AG08396 (cell line): Measurements from ENCODE around the gene PKHD1.

Experiments used
- DNase-seq: peaks from one replicate; pipeline ENCODE4 v3.0.0; 2012; ENCODE audit warnings: low spot score, mixed read lengths

PKHD1 gene

GRCh38 chr6:52087498-52087999 is at the start of gene PKHD1:
Gene PKHD1 (minus strand): TSS chr6:52087613. CDS start chr6:52084933, 2,680 bp downstream.
- peak; percentile 6 for DNase-seq

GRCh38 chr6:52136934-52137467 is 49.6 kb upstream of the PKHD1 start:
- DNase-seq: no peak

GRCh38 chr6:52136055-52136454 is 48.6 kb upstream of the PKHD1 start:
- no peak for DNase-seq

GRCh38 chr6:52135217-52135616 is 47.8 kb upstream of the PKHD1 start:
- no peak for DNase-seq

- no peak for DNase-seq
Observed at GRCh38 chr6:52134011-52134410, 46.6 kb upstream of the PKHD1 start.

GRCh38 chr6:52133324-52133723 is 45.9 kb upstream of the PKHD1 start:
- no peak for DNase-seq

- DNase-seq: no peak
Observed at GRCh38 chr6:52132292-52132691, 44.9 kb upstream of the PKHD1 start.

GRCh38 chr6:52130440-52130839 is 43.0 kb upstream of the PKHD1 start:
- DNase-seq: no peak

- DNase-seq: no peak
Observed at GRCh38 chr6:52127957-52128356, 40.5 kb upstream of the PKHD1 start.

- no peak for DNase-seq
Observed at GRCh38 chr6:52126231-52126630, 38.8 kb upstream of the PKHD1 start.

GRCh38 chr6:52125572-52125971 is 38.2 kb upstream of the PKHD1 start:
- DNase-seq: no peak

GRCh38 chr6:52125139-52125538 is 37.7 kb upstream of the PKHD1 start:
- no peak for DNase-seq

GRCh38 chr6:52124126-52125121 is 37.0 kb upstream of the PKHD1 start:
- DNase-seq: no peak

GRCh38 chr6:52123251-52123650 is 35.8 kb upstream of the PKHD1 start:
- no peak for DNase-seq

- DNase-seq: no peak
Observed at GRCh38 chr6:52117352-52117751, 29.9 kb upstream of the PKHD1 start.

GRCh38 chr6:52116605-52116948 is 29.2 kb upstream of the PKHD1 start:
- DNase-seq: no peak

GRCh38 chr6:52115891-52116604 is 28.6 kb upstream of the PKHD1 start:
- no peak for DNase-seq

GRCh38 chr6:52115145-52115741 is 27.8 kb upstream of the PKHD1 start:
- DNase-seq: no peak

- no peak for DNase-seq
Observed at GRCh38 chr6:52109171-52109571, 21.8 kb upstream of the PKHD1 start.

- no peak for DNase-seq
Observed at GRCh38 chr6:52108128-52108527, 20.7 kb upstream of the PKHD1 start.

- DNase-seq: no peak
Observed at GRCh38 chr6:52106994-52107393, 19.6 kb upstream of the PKHD1 start.

- no peak for DNase-seq
Observed at GRCh38 chr6:52104979-52105378, 17.6 kb upstream of the PKHD1 start.
